DMS79 (cell line): Measurements from ENCODE around the gene DNAJC4.
A peak's percentile ranks its signal among the peaks of the same experiment; 100 is the strongest.

Experiments
- DNase-seq: peaks from one replicate; lab custom pipeline; 2025; lab: John Stamatoyannopoulos, UW

The DNAJC4 gene

GRCh38 chr11:64229090-64229743 is 1.1 kb upstream of the DNAJC4 start:
- DNase-seq: no peak

- DNase-seq: no peak
Measured at GRCh38 chr11:64229744-64230170, 591 bp upstream of the DNAJC4 start.

- DNase-seq: no peak
Measured at GRCh38 chr11:64230985-64231365, 627 bp downstream of the DNAJC4 start.

GRCh38 chr11:64231546-64231945 is 1.2 kb downstream of the DNAJC4 start:
- DNase-seq: no peak

GRCh38 chr11:64232182-64232966 is 2.0 kb downstream of the DNAJC4 start:
- no peak for DNase-seq

- no peak for DNase-seq
Measured at GRCh38 chr11:64232967-64233315, 2.6 kb downstream of the DNAJC4 start.

GRCh38 chr11:64233913-64234586 is 3.7 kb downstream of the DNAJC4 start, which contains the start of gene VEGFB:
Gene VEGFB (plus strand): TSS chr11:64234584. CDS start chr11:64234834, 250 bp downstream.
- no peak for DNase-seq

- DNase-seq: no peak
Measured at GRCh38 chr11:64234647-64235379, 4.5 kb downstream of the DNAJC4 start.

GRCh38 chr11:64235437-64236161 is 5.3 kb downstream of the DNAJC4 start:
- no peak for DNase-seq

- DNase-seq: peak; percentile 90
Measured at GRCh38 chr11:64237484-64237951, 7.2 kb downstream of the DNAJC4 start.

- DNase-seq: no peak
Measured at GRCh38 chr11:64238076-64238475, 7.7 kb downstream of the DNAJC4 start.

- DNase-seq: no peak
Measured at GRCh38 chr11:64238999-64239398, 8.7 kb downstream of the DNAJC4 start.

- no peak for DNase-seq
Measured at GRCh38 chr11:64239662-64240434, 9.5 kb downstream of the DNAJC4 start.

- peak; percentile 89 for DNase-seq
Measured at GRCh38 chr11:64240435-64241240, 10.3 kb downstream of the DNAJC4 start, which contains the start of gene FKBP2. Gene FKBP2 (plus strand): TSS chr11:64241095. CDS start chr11:64242388, 1,293 bp downstream.

- DNase-seq: peak; percentile 91
Measured at GRCh38 chr11:64241241-64241490, 10.8 kb downstream of the DNAJC4 start.

- no peak for DNase-seq
Measured at GRCh38 chr11:64241491-64242374, 11.4 kb downstream of the DNAJC4 start.

GRCh38 chr11:64243236-64243854 is 13.0 kb downstream of the DNAJC4 start:
- DNase-seq: no peak

- no peak for DNase-seq
Measured at GRCh38 chr11:64244107-64244506, 13.8 kb downstream of the DNAJC4 start.
